ENCODE results near the gene SEMA7A. TPM values are rescaled to one million over a fixed set of nuclear protein-coding genes. Genes with fewer than 3 reads are reported as not detected.

SEMA7A gene
- total RNA-seq, 1 experiment from 2014 or later, result 74.9 TPM

- Histone ChIP-seq H2AFZ (ENCODE audit: low read length) (no peak overlapping the region), H3K79me2 (ENCODE audit: low read length) (no peaks in the 10 kb centered on the region), H3K4me3 (ENCODE audit: low read length) (no peak overlapping the region), H3K36me3 (ENCODE audit: low read depth, low read length) (no peaks in the 10 kb centered on the region), H3K4me2 (ENCODE audit: low read length) (no peak overlapping the region), H3K9me3 (ENCODE audit: low read length) (no peaks in the 10 kb centered on the region), H4K20me1 (ENCODE audit: low read length) (no peaks in the 10 kb centered on the region), H3K27ac (ENCODE audit: low read length) (no peak overlapping the region), H3K4me1 (ENCODE audit: insufficient read depth, low read length) (peaks cover 5% of the 10 kb centered on the region; the same call in 1 of the 2 replicates), H3K27me3 (ENCODE audit: low read length) (no peaks in the 10 kb centered on the region), H3K9ac (ENCODE audit: low read length) (no peak overlapping the region), H3F3A (ENCODE audit: low read length, unreplicated experiment) (no peaks in the 10 kb centered on the region), H3K9me2 (replicated peaks; ENCODE audit: low read length) (no peaks in the 10 kb centered on the region)
- ChIA-PET CTCF (no interaction called here), POLR2A (ENCODE audit: unreplicated experiment) (no interaction called here)
- TF ChIP-seq CTCF (conservative IDR thresholded peaks at IDR 0.05; ENCODE audit: low read depth, low read length) (no peak), EZH2phosphoT487 (IDR thresholded peaks at IDR 0.05; ENCODE audit: borderline replicate concordance, low read length) (no peak), EZH2 (IDR thresholded peaks at IDR 0.05; ENCODE audit: low read length, unreplicated experiment) (no peak)
- DNase-seq, result no peak
- intact Hi-C loops (cut with micrococcal nuclease), result no loop called here
- no peak for ATAC-seq
- no TSS peak for BruUV-seq (replicated peaks)
Measured at GRCh38 chr15:74442063-74442462, 8.3 kb upstream of the SEMA7A start.

DNA sequence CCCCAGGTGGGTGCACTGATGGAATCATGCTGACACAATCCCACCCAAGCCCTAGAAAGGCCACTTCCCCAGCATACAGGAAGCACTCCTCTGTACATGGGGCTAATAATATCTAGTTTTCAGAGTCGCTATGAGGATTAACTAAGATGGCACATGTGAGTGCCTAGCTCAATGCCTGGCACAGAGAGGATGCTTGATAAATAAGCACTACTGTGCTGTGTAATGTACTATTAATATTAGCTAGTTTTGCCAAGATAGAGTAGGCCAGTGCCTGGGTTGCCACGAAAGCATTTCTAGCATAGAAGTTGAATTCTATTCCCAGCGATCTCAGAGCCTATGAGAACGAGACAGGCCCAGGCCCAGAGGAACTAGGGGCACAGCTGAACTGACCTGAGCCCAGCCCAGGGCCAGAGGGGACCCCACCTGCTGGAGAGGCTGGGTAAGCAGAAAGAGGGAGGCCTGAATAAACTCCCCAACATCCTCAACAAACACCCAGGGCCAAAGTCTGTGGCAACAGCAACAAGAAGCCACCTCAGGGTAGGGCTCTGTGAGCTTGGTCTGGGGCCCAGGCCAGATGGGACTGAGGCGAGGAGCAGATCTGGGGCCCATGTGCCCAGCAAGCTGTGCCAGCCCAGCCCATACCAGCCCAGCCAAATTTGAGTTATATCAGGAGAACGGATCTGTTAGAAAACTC is 7.6 kb upstream of the SEMA7A start:
- Histone ChIP-seq H3K9ac (ENCODE audit: low read length) (no peak overlapping the region), H4K20me1 (ENCODE audit: low read length) (no peaks in the 10 kb centered on the region), H3K36me3 (ENCODE audit: low read depth, low read length) (no peaks in the 10 kb centered on the region), H3F3A (ENCODE audit: low read length, unreplicated experiment) (no peaks in the 10 kb centered on the region), H3K79me2 (ENCODE audit: low read length) (no peaks in the 10 kb centered on the region), H3K4me2 (ENCODE audit: low read length) (no peak overlapping the region), H3K27me3 (ENCODE audit: low read length) (no peaks in the 10 kb centered on the region), H3K4me3 (ENCODE audit: low read length) (no peak overlapping the region), H3K9me3 (ENCODE audit: low read length) (no peaks in the 10 kb centered on the region), H3K27ac (ENCODE audit: low read length) (no peak overlapping the region), H3K9me2 (replicated peaks; ENCODE audit: low read length) (no peaks in the 10 kb centered on the region), H3K4me1 (ENCODE audit: insufficient read depth, low read length) (peaks cover 5% of the 10 kb centered on the region; the same call in 1 of the 2 replicates), H2AFZ (ENCODE audit: low read length) (no peak overlapping the region)
- POLR2A ChIA-PET (ENCODE audit: unreplicated experiment), result no interaction called here
- TF ChIP-seq CTCF (conservative IDR thresholded peaks at IDR 0.05; ENCODE audit: low read depth, low read length) (no peak), EZH2phosphoT487 (IDR thresholded peaks at IDR 0.05; ENCODE audit: borderline replicate concordance, low read length) (no peak), EZH2 (IDR thresholded peaks at IDR 0.05; ENCODE audit: low read length, unreplicated experiment) (no peak)
- CTCF ChIA-PET, result no interaction called here
- DNase-seq, result no peak
- intact Hi-C loops (cut with micrococcal nuclease), result no loop called here
- no peak for ATAC-seq
- BruUV-seq (replicated peaks), result no TSS peak

GRCh38 chr15:74438721-74439316 is 5.1 kb upstream of the SEMA7A start:
- Histone ChIP-seq H3K4me3 (ENCODE audit: low read length) (no peak overlapping the region), H3K9ac (ENCODE audit: low read length) (no peak overlapping the region), H4K20me1 (ENCODE audit: low read length) (no peaks in the 10 kb centered on the region), H3K9me3 (ENCODE audit: low read length) (no peaks in the 10 kb centered on the region), H3K36me3 (ENCODE audit: low read depth, low read length) (no peaks in the 10 kb centered on the region), H3K27ac (ENCODE audit: low read length) (no peak overlapping the region), H3K4me2 (ENCODE audit: low read length) (no peak overlapping the region), H3K4me1 (ENCODE audit: insufficient read depth, low read length) (peaks cover 15% of the 10 kb centered on the region), H3K79me2 (ENCODE audit: low read length) (peaks cover 9% of the 10 kb centered on the region), H3K9me2 (replicated peaks; ENCODE audit: low read length) (no peaks in the 10 kb centered on the region), H2AFZ (ENCODE audit: low read length) (no peak overlapping the region), H3F3A (ENCODE audit: low read length, unreplicated experiment) (no peaks in the 10 kb centered on the region), H3K27me3 (ENCODE audit: low read length) (no peaks in the 10 kb centered on the region)
- intact Hi-C loops (cut with micrococcal nuclease), result loop anchor here (1.0 kb wide), 2 partner anchors 57 to 65 kb away; no protein-coding TSS in a partner anchor
- DNase-seq (peak; percentile 89), ATAC-seq (peak; percentile 78)
- POLR2A ChIA-PET (ENCODE audit: unreplicated experiment), result no interaction called here
- TF ChIP-seq EZH2 (IDR thresholded peaks at IDR 0.05; ENCODE audit: low read length, unreplicated experiment), result no peak
- peak; percentile 94 for TF ChIP-seq CTCF (conservative IDR thresholded peaks at IDR 0.05; ENCODE audit: low read depth, low read length)
- no TSS peak for BruUV-seq (replicated peaks)
- CTCF ChIA-PET, result no interaction called here
